Measurements from ENCODE around the gene ARMC12. TPM values are rescaled to one million over a fixed set of nuclear protein-coding genes. Genes with fewer than 3 reads are reported as not detected.

The ARMC12 gene
- total RNA-seq, 1 donor from 2014 or later, result 0.69 TPM

GRCh38 chr6:35778437-35778836 lies 41.6 kb downstream of the ARMC12 start:
- no peak overlapping the region for H3K4me3 Mint-ChIP-seq (ENCODE audit: unreplicated experiment)
- no peaks in the 10 kb centered on the region for H3K36me3 Mint-ChIP-seq (ENCODE audit: low read depth, unreplicated experiment)
- no peak overlapping the region for H3K27ac Mint-ChIP-seq (ENCODE audit: unreplicated experiment)
- no peak for TF ChIP-seq CTCF (IDR thresholded peaks at IDR 0.05; ENCODE audit: unreplicated experiment)
- peaks cover 10% of the 10 kb centered on the region for H3K27me3 Mint-ChIP-seq (ENCODE audit: unreplicated experiment)
- DNase-seq (ENCODE audit: low spot score), result no peak
- no peaks in the 10 kb centered on the region for H3K9me3 Mint-ChIP-seq (ENCODE audit: unreplicated experiment)
- no peaks in the 10 kb centered on the region for H3K4me1 Mint-ChIP-seq (ENCODE audit: unreplicated experiment)

- Mint-ChIP-seq H3K27me3 (ENCODE audit: unreplicated experiment) (peaks cover 10% of the 10 kb centered on the region), H3K4me3 (ENCODE audit: unreplicated experiment) (no peak within 1 kb of the TSS), H3K9me3 (ENCODE audit: unreplicated experiment) (no peaks in the 10 kb centered on the region), H3K36me3 (ENCODE audit: low read depth, unreplicated experiment) (no peaks in the 10 kb centered on the region), H3K27ac (ENCODE audit: unreplicated experiment) (no peak within 1 kb of the TSS), H3K4me1 (ENCODE audit: unreplicated experiment) (no peaks in the 10 kb centered on the region)
- DNase-seq (ENCODE audit: low spot score), result no peak
- no peak for TF ChIP-seq CTCF (IDR thresholded peaks at IDR 0.05; ENCODE audit: unreplicated experiment)
These were observed 43.9 kb downstream of the ARMC12 start, which contains the start of gene CLPSL1 for GRCh38 chr6:35780719-35781118. TSS of gene CLPSL1 (plus strand) at chr6:35781019. CDS start at chr6:35781111, 92 bp downstream.

- H3K27ac Mint-ChIP-seq (ENCODE audit: unreplicated experiment), result no peak overlapping the region
- no peak overlapping the region for H3K4me3 Mint-ChIP-seq (ENCODE audit: unreplicated experiment)
- no peaks in the 10 kb centered on the region for H3K36me3 Mint-ChIP-seq (ENCODE audit: low read depth, unreplicated experiment)
- H3K27me3 Mint-ChIP-seq (ENCODE audit: unreplicated experiment), result peaks cover 8% of the 10 kb centered on the region
- no peaks in the 10 kb centered on the region for H3K9me3 Mint-ChIP-seq (ENCODE audit: unreplicated experiment)
- no peaks in the 10 kb centered on the region for H3K4me1 Mint-ChIP-seq (ENCODE audit: unreplicated experiment)
- no peak for TF ChIP-seq CTCF (IDR thresholded peaks at IDR 0.05; ENCODE audit: unreplicated experiment)
- DNase-seq (ENCODE audit: low spot score), result no peak
These were observed 44.5 kb downstream of the ARMC12 start for GRCh38 chr6:35781290-35781689.

GRCh38 chr6:35782424-35782823 lies 45.6 kb downstream of the ARMC12 start:
- H3K27ac Mint-ChIP-seq (ENCODE audit: unreplicated experiment), result no peak overlapping the region
- peaks cover 4% of the 10 kb centered on the region for H3K27me3 Mint-ChIP-seq (ENCODE audit: unreplicated experiment)

GRCh38 chr6:35784200-35784599 lies 47.4 kb downstream of the ARMC12 start:
- no peaks in the 10 kb centered on the region for H3K9me3 Mint-ChIP-seq (ENCODE audit: unreplicated experiment)
- DNase-seq (ENCODE audit: low spot score), result no peak
- H3K4me3 Mint-ChIP-seq (ENCODE audit: unreplicated experiment), result no peak overlapping the region
- no peak for TF ChIP-seq CTCF (IDR thresholded peaks at IDR 0.05; ENCODE audit: unreplicated experiment)
- no peaks in the 10 kb centered on the region for H3K36me3 Mint-ChIP-seq (ENCODE audit: low read depth, unreplicated experiment)
- no peak overlapping the region for H3K27ac Mint-ChIP-seq (ENCODE audit: unreplicated experiment)
- no peaks in the 10 kb centered on the region for H3K4me1 Mint-ChIP-seq (ENCODE audit: unreplicated experiment)
- no peaks in the 10 kb centered on the region for H3K27me3 Mint-ChIP-seq (ENCODE audit: unreplicated experiment)

More at GRCh38 chr6:35782424-35782823, 45.6 kb downstream of the ARMC12 start:
- H3K4me1 Mint-ChIP-seq (ENCODE audit: unreplicated experiment), result no peaks in the 10 kb centered on the region
- DNase-seq (ENCODE audit: low spot score), result no peak
- no peaks in the 10 kb centered on the region for H3K36me3 Mint-ChIP-seq (ENCODE audit: low read depth, unreplicated experiment)
- no peak for TF ChIP-seq CTCF (IDR thresholded peaks at IDR 0.05; ENCODE audit: unreplicated experiment)
- no peaks in the 10 kb centered on the region for H3K9me3 Mint-ChIP-seq (ENCODE audit: unreplicated experiment)
- H3K4me3 Mint-ChIP-seq (ENCODE audit: unreplicated experiment), result no peak overlapping the region
